Psoas muscle (tissue), 8 donors: ENCODE results near the gene CABLES2. TPM values are rescaled to one million over a fixed set of nuclear protein-coding genes. Genes with fewer than 3 reads are reported as not detected.

Experiments used
- ATAC-seq, 4 donors: fragments of 200-7000 bp; cut with Tn5 transposase; one replicate each; pipeline ENCODE4 v1.9.1; 2020; ENCODE audit warnings: moderate library complexity in 3 of 4, mild to moderate bottlenecking in 2 of 4
- DNase-seq, 2 donors: peaks; one replicate each; pipeline ENCODE4 v3.0.0-alpha.2; 2020
- H3K27ac ChIP-seq: fragments of 200-600 bp; one replicate; pipeline ENCODE4 v1.8.0; 2022
- H3K27me3 ChIP-seq, 3 donors: fragments of 200-600 bp in 1 of 3; one replicate each; pipeline versions ENCODE4 v1.6.1 to v1.8.0; 2013 to 2022; ENCODE audit warnings: low read length in 2 of 3, mild to moderate bottlenecking in 2 of 3, moderate library complexity in 1 of 3; ENCODE audit not compliant: insufficient read depth in 3 of 3
- H3K36me3 ChIP-seq, 2 donors: fragments of 200-600 bp in 1 of 2; one replicate each; pipeline versions ENCODE4 v1.6.1 to v1.8.0; 2013 to 2022; ENCODE audit warnings: low read depth in 1 of 2, mild to moderate bottlenecking in 1 of 2, moderate library complexity in 1 of 2; ENCODE audit not compliant: insufficient read depth in 1 of 2
- H3K4me1 ChIP-seq: fragments of 200-600 bp; one replicate; pipeline ENCODE4 v1.8.0; 2022
- H3K4me3 ChIP-seq: fragments of 200-600 bp; one replicate; pipeline ENCODE4 v1.8.0; 2022; ENCODE audit warnings: mild to moderate bottlenecking
- H3K9me3 ChIP-seq: fragments of 200-600 bp; one replicate; pipeline ENCODE4 v1.8.0; 2022
- WGBS, 3 donors: extraction: QIAGEN DNeasy Blood & Tissue Kit; methylation state at CpG; one replicate each; pipeline versions ENCODE4 v1.1.6 to v1.1.7; 2013; 5-methylcytosine and 5-hydroxymethylcytosine counted together
- intact Hi-C, 2 donors: fragments of 100-400 bp; cut with DNase I; formaldehyde crosslinking; loops; one replicate each; pipeline versions ENCODE4 v1.11.0 to v1.14.2; 2022
- polyA plus RNA-seq, 3 donors: library from polyadenylated mRNA; stranded (reverse); fragments of 200-250 nt; gene quantifications; one replicate each; pipeline ENCODE4 v1.2.3, GENCODE V29; 2013
- total RNA-seq, 4 donors: library from RNA; stranded (reverse); fragmentation: NEBNext Ultra II Directional in 2 of 4; extraction: Animal tissue kit (Norgen Biotek cat#: 25700) in 2 of 4; gene quantifications; one replicate each; pipeline versions ENCODE4 v1.2.1 to v1.2.4, GENCODE V29; 2021 to 2023
- TF ChIP-seq, protein P1 (sequence below): fragments of 200-600 bp; IDR thresholded peaks from one replicate; pipeline ENCODE4 v1.8.0; 2022; ENCODE audit warnings: antibody characterized with exemption
- donor health status: healthy with polysubstance abuse.
- donor health status: DM: no; HTN: no; CAD: no; lungs with moderate emphysema.
- donor health status: Bipolar disorder and iron deficiency.
- donor health status: healthy.
- donor health status: DM: yes; HTN: yes; CAD: no.
- donor health status: DM: no; HTN: no; CAD: no.
- donor health status: DM: no; HTN: no; CAD: no.
- donor health status: DM: yes; HTN: yes; CAD: no.

Gene CABLES2
- total and polyA plus RNA-seq, 7 donors, result 2.4 to 4.3 (median 3.8) TPM

DNA sequence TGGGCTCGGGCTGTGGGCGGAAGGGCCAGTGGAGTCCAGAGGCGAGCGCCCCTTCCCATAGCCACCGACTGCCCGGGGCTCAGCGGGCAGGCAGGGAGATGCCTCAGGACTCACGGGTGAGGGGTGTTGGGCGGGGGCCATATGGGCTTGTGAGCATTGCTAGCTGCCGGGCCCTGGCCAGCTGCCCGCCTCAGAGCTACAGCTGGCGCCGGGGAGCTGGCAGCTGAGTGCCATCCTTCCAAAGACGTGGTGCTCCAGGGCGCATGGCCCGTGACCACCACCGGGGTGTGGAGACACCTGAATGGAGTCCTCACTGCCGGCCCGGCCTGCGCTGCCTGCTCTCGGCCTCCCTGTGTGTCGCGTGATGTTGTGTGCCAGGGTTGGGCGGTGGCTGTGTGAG is 30.8 kb upstream of the CABLES2 start:
- H3K4me3 ChIP-seq, result no peak overlapping the region
- DNase-seq (no peak), ATAC-seq (peak; percentile 50 to 56 (median 54))
- TF ChIP-seq, protein P1, sequence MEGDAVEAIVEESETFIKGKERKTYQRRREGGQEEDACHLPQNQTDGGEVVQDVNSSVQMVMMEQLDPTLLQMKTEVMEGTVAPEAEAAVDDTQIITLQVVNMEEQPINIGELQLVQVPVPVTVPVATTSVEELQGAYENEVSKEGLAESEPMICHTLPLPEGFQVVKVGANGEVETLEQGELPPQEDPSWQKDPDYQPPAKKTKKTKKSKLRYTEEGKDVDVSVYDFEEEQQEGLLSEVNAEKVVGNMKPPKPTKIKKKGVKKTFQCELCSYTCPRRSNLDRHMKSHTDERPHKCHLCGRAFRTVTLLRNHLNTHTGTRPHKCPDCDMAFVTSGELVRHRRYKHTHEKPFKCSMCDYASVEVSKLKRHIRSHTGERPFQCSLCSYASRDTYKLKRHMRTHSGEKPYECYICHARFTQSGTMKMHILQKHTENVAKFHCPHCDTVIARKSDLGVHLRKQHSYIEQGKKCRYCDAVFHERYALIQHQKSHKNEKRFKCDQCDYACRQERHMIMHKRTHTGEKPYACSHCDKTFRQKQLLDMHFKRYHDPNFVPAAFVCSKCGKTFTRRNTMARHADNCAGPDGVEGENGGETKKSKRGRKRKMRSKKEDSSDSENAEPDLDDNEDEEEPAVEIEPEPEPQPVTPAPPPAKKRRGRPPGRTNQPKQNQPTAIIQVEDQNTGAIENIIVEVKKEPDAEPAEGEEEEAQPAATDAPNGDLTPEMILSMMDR, result no peak
- H3K36me3 ChIP-seq, result no peaks in the 10 kb centered on the region
- H3K4me1 ChIP-seq, result peaks cover 14% of the 10 kb centered on the region
- H3K9me3 ChIP-seq, result no peaks in the 10 kb centered on the region
- H3K27ac ChIP-seq, result no peak overlapping the region
- 24 to 46% (median 36%) methylated on average over 21 to 24 of the region's 24 CpGs for WGBS, 3 donors
- H3K27me3 ChIP-seq, result peaks cover 0 to 27% (median 5%) of the 10 kb centered on the region in 3 donors
- intact Hi-C loops, result no loop called here

DNA sequence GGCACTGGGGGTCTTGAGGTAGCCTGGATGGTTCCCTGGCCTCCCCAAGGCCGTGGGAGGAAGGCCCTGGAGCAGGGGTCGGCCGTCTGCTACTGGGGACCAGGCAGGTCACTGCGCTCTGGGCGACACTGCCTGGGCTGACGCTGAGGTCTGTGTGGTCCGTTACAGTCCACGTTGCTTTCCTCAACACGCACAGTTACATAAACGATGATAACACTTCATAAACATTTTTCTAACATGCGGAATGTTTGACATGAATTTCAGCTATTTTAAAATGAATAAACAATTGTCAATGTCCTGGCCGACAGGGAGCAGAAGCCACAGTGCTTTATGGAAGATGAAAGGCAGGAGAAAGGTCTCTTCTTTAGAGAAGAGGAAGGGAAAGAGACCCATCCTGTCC is 30.4 kb upstream of the CABLES2 start:
- intact Hi-C loops, result no loop called here
- DNase-seq, result no peak
- 78 to 85% (median 84%) methylated on average over 12 of the region's 12 CpGs for WGBS, 3 donors
- H3K27ac ChIP-seq, result no peak overlapping the region
- peaks cover 0 to 27% (median 5%) of the 10 kb centered on the region in 3 donors for H3K27me3 ChIP-seq
- H3K9me3 ChIP-seq, result no peaks in the 10 kb centered on the region
- no peaks in the 10 kb centered on the region for H3K36me3 ChIP-seq
- peaks cover 14% of the 10 kb centered on the region for H3K4me1 ChIP-seq
- no peak overlapping the region for H3K4me3 ChIP-seq
- no peak for ATAC-seq
- TF ChIP-seq, protein P1, result no peak

DNA sequence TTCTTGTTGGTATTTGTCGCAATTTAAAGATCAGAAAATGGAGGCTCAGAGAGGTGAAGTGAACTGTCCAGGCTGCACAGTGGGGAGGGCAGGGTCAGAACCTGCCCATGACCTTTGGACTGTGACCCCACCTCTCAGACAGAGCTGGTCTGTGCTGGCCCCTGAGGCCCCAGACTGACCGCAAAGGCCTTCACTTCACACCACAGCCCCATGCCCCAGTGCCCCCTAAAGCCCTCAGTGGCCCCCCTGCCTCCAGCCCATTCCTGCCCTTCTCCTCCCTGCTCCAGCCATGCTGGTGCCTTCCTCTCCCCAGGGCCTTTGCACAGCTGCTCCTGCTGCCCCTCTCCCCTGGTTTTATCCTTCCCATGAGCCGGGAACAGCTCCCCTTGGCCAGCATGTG is 29.6 kb upstream of the CABLES2 start:
- H3K27me3 ChIP-seq, result peaks cover 0 to 27% (median 1%) of the 10 kb centered on the region in 3 donors

DNA sequence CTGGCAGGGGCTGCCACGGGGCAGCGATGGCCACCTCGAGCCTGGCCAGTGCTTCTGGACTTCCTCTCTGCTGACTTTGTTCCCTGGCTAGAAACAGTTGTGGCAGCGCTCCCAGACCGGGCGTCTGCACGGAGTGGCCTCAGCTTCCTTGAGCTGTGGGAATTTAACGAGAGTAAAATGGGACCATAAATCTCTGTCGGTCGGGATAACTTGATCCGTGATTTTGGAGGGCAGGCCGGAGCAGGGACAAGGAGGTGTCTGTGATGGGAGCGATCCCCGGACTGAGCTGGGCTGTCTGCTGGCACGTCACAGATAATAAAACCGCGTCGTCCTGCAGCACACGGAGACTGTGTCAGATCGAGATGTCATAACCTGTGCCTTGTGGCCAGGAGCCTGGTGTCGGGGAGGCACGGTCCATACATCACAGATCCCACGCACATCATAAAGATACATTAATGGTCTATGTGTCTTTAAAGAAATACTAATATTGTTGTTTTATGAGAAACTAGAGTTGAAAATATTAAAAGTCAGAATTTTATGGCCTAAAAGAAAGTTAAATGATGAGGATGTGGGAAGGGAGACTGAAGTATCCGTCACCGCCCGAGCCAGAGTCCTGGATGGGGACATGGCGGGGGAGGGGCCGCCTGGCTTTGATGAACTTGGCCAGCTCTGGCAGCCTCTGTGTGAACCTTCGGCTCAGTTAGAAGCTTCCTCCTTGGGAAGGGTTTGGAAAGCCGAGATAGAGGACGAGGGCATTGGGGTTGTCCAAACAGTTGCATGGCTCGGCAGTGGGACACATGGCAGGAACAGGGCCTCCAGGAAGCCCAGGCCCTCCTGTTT is 26.8 kb upstream of the CABLES2 start:
- peak; percentile 43 to 81 (median 70) for ATAC-seq
- Histone ChIP-seq H3K4me3 (no peak overlapping the region), H3K36me3 (no peaks in the 10 kb centered on the region), H3K4me1 (peaks cover 14% of the 10 kb centered on the region), H3K9me3 (no peaks in the 10 kb centered on the region), H3K27ac (no peak overlapping the region), H3K27me3 (peaks cover 0 to 9% (median 1%) of the 10 kb centered on the region in 3 donors)
- intact Hi-C loops, result no loop called here
- no peak for DNase-seq
- TF ChIP-seq, protein P1, result no peak
- 11 to 23% (median 14%) methylated on average over 32 of the region's 32 CpGs for WGBS, 3 donors

More for the DNA sequence above, 29.6 kb upstream of the CABLES2 start:
- no peak for ATAC-seq
- Histone ChIP-seq H3K27ac (no peak overlapping the region), H3K4me3 (no peak overlapping the region), H3K4me1 (peaks cover 14% of the 10 kb centered on the region), H3K36me3 (no peaks in the 10 kb centered on the region), H3K9me3 (no peaks in the 10 kb centered on the region)
- intact Hi-C loops, result no loop called here
- DNase-seq, result no peak
- TF ChIP-seq, protein P1, result no peak
- 83 to 94% (median 88%) methylated on average over 3 of the region's 3 CpGs for WGBS, 3 donors
